HCT116 (cell line): ENCODE measurements around the gene PHPT1. TPM values are rescaled to one million over a fixed set of nuclear protein-coding genes. Genes with fewer than 3 reads are reported as not detected.
"Not testable (repeated sequence)": the region's sequence is repeated elsewhere in the genome, so short reads cannot be mapped to it uniquely, and the experiment has no call there.

Experiments used
- ATAC-seq: fragments of 200-7000 bp; cut with Tn5 transposase; 2 replicates; pipeline ENCODE4 v1.9.1; 2020; ENCODE audit warnings: mild to moderate bottlenecking, moderate library complexity
- BruUV-seq: library from RNA; stranded (reverse); fragments of 400-500 nt; replicated peaks from 2 replicates; lab custom pipeline; 2021; lab: Mats Ljungman, UMichigan
- CTCF ChIA-PET: fragments of 300-600 bp; sonication (Branson Sonifier 250); formaldehyde crosslinking; loops from one replicate; lab custom pipeline; 2021; ENCODE audit warnings: antibody characterized with exemption; lab: Charles Lee
- POLR2A ChIA-PET: fragments of 300-600, 350-600 bp; sonication (Branson Sonifier 250); formaldehyde crosslinking; loops from one replicate; lab custom pipeline; 2021; ENCODE audit warnings: antibody characterized with exemption; lab: Charles Lee
- RAD21 ChIA-PET, 2 experiments: fragments of 300-600 bp; sonication (Branson Sonifier 250); formaldehyde crosslinking; loops; one replicate each; lab custom pipeline; 2023; ENCODE audit warnings: low total read pairs in 2 of 2; ENCODE audit not compliant: uncharacterized antibody in 2 of 2, unreplicated experiment in 2 of 2, low non-redundant PET in 1 of 2; lab: Charles Lee
- DNase-seq: peaks from one replicate; pipeline ENCODE4 v3.0.0-alpha.2; 2010; ENCODE audit warnings: low read depth, low spot score
- H2AFZ ChIP-seq: fragments of 200-600 bp; shearing (Covaris generic), sonication (generic); 2 replicates; pipeline ENCODE4 v1.6.1; 2017; ENCODE audit warnings: low read depth, mixed run types, mixed read lengths, antibody characterized with exemption, low read length; ENCODE audit not compliant: poor library complexity, severe bottlenecking
- H3K27ac ChIP-seq: 2 replicates; pipeline ENCODE4 v1.5.1; 2012; ENCODE audit warnings: low read depth, low read length
- H3K27me3 ChIP-seq: fragments of 200-600 bp; sonication (generic); 2 replicates; pipeline ENCODE4 v1.6.1; 2016; ENCODE audit warnings: mixed run types, low read length, mixed read lengths; ENCODE audit not compliant: insufficient read depth
- H3K36me3 ChIP-seq, 2 experiments: fragments of 200-500 bp in 1 of 2; fragments of 200-600 bp in 1 of 2; sonication (Bioruptor generic) in 1 of 2; sonication (generic) in 1 of 2; 2 replicates each; pipeline versions ENCODE4 v1.5.1 to v1.6.1; 2014 to 2016; ENCODE audit warnings: low read length in 2 of 2, inconsistent platforms in 1 of 2, mixed read lengths in 1 of 2, mixed run types in 1 of 2; ENCODE audit not compliant: insufficient read depth in 2 of 2, control insufficient read depth in 1 of 2
- H3K4me1 ChIP-seq, 2 experiments: fragments of 200-600 bp in 1 of 2; sonication (generic) in 1 of 2; 2 replicates each; pipeline versions ENCODE4 v1.5.1 to v1.6.1; 2012 to 2017; ENCODE audit warnings: low read length in 2 of 2, inconsistent platforms in 1 of 2, mild to moderate bottlenecking in 1 of 2, mixed read lengths in 1 of 2, mixed run types in 1 of 2, moderate library complexity in 1 of 2; ENCODE audit not compliant: insufficient read depth in 2 of 2, control insufficient read depth in 1 of 2
- H3K4me2 ChIP-seq: fragments of 200-600 bp; sonication (generic); 2 replicates; pipeline ENCODE4 v1.6.1; 2017; ENCODE audit warnings: mixed run types, low read length, mixed read lengths
- H3K4me3 ChIP-seq, 2 experiments: fragments of 200-600 bp in 1 of 2; sonication (generic) in 1 of 2; replicated peaks in 1 of 2; 2 replicates each; pipeline ENCODE4 v1.5.1; 2011 to 2016; ENCODE audit warnings: low read length in 2 of 2, control low read depth in 1 of 2, low read depth in 1 of 2, mild to moderate bottlenecking in 1 of 2, mixed read lengths in 1 of 2, mixed run types in 1 of 2
- H3K79me2 ChIP-seq: fragments of 200-600 bp; sonication (generic); 2 replicates; pipeline ENCODE4 v1.6.1; 2017; ENCODE audit warnings: mild to moderate bottlenecking, mixed run types, low read length, moderate library complexity, mixed read lengths; ENCODE audit not compliant: insufficient read depth
- H3K9ac ChIP-seq: fragments of 200-600 bp; sonication (generic); 2 replicates; pipeline ENCODE4 v1.6.1; 2016; ENCODE audit warnings: low read length, mixed read lengths
- H3K9me2 ChIP-seq: fragments of 200-600 bp; sonication (generic), shearing (Covaris generic); 2 replicates; pipeline ENCODE4 v1.6.1; 2017; ENCODE audit warnings: mixed run types, mild to moderate bottlenecking, moderate library complexity; ENCODE audit not compliant: insufficient read depth
- H3K9me3 ChIP-seq, 2 experiments: fragments of 200-500 bp in 1 of 2; fragments of 200-600 bp in 1 of 2; sonication (Bioruptor generic) in 1 of 2; sonication (generic) in 1 of 2; 2 replicates each; pipeline ENCODE4 v1.6.1; 2014 to 2017; ENCODE audit warnings: low read length in 2 of 2, mixed read lengths in 2 of 2, inconsistent platforms in 1 of 2, low read depth in 1 of 2, mild to moderate bottlenecking in 1 of 2, mixed run types in 1 of 2, moderate library complexity in 1 of 2; ENCODE audit not compliant: control insufficient read depth in 1 of 2, insufficient read depth in 1 of 2
- H4K20me1 ChIP-seq: fragments of 200-600 bp; sonication (generic), shearing (Covaris generic); 2 replicates; pipeline ENCODE4 v1.6.1; 2017; ENCODE audit warnings: mixed run types, mild to moderate bottlenecking, moderate library complexity; ENCODE audit not compliant: insufficient read depth
- TCF7L2 ChIP-seq: IDR thresholded peaks from 2 replicates; pipeline ENCODE4 v1.7.0; 2011; ENCODE audit warnings: borderline replicate concordance, inconsistent platforms; ENCODE audit not compliant: insufficient read depth, insufficient read length; ENCODE audit errors: extremely low read depth
- intact Hi-C: fragments of 100-400 bp; cut with micrococcal nuclease; formaldehyde crosslinking; loops from 2 replicates; pipeline ENCODE4 v1.10.0; 2022
- total RNA-seq: library from RNA; stranded (reverse); gene quantifications from one replicate; pipeline ENCODE4 v1.2.1, GENCODE V29; 2021; ENCODE audit not compliant: unreplicated experiment
- TF ChIP-seq, protein P1 (sequence below): IDR thresholded peaks from 2 replicates; pipeline ENCODE4 v1.6.1; 2012; ENCODE audit warnings: low read depth

PHPT1 gene
- total RNA-seq, 1 experiment from 2014 or later: 148 TPM

DNA sequence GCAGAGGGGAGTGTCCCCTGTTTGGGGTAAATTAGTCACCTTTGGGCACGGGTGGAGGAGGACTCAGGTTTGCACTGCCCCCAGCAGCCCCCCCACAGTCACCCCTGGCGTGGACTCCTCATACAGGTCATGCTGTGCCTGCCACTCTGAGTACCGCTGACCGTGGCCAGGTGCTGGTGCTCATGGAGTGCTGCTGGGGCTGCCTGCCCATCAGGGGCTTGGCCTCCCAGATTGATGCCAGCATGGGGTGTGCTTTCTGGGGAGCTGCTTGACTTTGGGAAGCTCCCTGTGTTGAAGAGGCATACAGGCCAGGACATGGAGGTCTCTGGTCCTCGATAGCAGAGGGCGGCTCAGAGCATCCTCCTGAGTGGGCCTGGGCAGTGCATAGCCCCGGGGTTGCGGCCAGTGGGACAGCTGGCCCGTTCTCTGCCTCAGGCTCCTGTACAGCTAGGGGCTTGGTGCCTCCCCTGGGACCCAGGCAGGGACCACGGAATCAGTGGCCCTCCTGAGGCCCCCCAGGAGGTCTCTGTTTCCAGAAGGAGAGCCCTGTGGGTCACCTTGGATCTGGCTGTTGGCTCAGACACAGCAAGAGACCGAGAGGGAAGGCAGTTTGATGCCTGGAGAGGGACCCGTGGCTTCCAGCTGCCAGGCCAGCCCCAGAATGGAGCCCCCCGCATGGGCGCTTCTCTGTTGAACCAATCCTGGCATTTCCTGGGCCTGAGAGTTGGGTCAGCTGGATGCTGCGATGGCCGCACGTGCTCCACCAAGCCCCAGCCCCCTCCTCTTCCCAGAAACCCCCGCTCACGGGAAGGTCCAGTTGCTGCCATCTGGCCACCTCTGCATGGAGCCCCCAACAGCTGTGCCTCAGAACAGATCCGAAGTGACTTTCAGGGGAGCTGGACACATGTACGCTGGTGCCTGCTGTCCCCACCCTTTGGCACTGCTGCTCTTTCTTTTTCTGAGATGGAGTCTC, 13.0 kb upstream of the PHPT1 start (continued):
- TF ChIP-seq, protein P1, sequence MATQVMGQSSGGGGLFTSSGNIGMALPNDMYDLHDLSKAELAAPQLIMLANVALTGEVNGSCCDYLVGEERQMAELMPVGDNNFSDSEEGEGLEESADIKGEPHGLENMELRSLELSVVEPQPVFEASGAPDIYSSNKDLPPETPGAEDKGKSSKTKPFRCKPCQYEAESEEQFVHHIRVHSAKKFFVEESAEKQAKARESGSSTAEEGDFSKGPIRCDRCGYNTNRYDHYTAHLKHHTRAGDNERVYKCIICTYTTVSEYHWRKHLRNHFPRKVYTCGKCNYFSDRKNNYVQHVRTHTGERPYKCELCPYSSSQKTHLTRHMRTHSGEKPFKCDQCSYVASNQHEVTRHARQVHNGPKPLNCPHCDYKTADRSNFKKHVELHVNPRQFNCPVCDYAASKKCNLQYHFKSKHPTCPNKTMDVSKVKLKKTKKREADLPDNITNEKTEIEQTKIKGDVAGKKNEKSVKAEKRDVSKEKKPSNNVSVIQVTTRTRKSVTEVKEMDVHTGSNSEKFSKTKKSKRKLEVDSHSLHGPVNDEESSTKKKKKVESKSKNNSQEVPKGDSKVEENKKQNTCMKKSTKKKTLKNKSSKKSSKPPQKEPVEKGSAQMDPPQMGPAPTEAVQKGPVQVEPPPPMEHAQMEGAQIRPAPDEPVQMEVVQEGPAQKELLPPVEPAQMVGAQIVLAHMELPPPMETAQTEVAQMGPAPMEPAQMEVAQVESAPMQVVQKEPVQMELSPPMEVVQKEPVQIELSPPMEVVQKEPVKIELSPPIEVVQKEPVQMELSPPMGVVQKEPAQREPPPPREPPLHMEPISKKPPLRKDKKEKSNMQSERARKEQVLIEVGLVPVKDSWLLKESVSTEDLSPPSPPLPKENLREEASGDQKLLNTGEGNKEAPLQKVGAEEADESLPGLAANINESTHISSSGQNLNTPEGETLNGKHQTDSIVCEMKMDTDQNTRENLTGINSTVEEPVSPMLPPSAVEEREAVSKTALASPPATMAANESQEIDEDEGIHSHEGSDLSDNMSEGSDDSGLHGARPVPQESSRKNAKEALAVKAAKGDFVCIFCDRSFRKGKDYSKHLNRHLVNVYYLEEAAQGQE: no peak

DNA sequence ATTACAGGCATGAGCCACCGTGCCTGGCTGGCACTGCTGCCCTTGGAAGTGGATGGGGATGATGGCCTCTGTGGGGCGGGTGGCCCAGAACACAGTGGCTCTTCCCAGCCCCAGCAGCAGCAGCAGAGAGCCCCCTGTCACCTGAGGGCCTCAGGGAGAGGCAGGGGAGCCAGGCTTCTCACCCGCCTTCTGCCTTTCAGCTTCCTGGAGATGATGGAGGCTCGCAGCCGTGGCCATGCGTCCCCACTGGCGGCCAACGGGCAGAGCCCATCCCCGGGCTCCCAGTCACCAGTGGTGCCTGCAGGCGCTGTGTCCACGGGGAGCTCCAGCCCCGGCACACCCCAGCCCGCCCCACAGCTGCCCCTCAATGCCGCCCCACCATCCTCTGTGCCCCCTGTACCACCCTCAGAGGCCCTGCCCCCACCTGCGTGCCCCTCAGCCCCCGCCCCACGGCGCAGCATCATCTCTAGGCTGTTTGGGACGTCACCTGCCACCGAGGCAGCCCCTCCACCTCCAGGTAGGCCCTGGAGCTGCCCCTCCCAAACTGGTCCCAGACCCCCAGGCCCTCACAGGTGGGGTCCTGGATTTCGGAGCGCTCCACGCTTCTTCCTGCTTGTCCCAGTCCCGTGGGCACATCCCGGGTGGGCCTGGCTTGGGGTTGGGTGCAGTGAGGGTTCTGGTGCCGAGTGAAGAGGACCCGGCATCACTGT, 11.9 kb upstream of the PHPT1 start:
- POLR2A ChIA-PET: no interaction called here
- Histone ChIP-seq H3K36me3 (0 out of 4 replicates have a peak, but pooled peaks cover 0 to 3% of the 10 kb centered on the region in 2 experiments), H3K79me2 (no peaks in the 10 kb centered on the region), H3K9me2 (no peaks in the 10 kb centered on the region), H3K27me3 (no peaks in the 10 kb centered on the region), H4K20me1 (no peaks in the 10 kb centered on the region), H3K4me1 (peaks cover 21 to 27% of the 10 kb centered on the region in 2 experiments), H2AFZ (no peak overlapping the region), H3K4me2 (no peak overlapping the region), H3K9me3 (no peaks in the 10 kb centered on the region), H3K4me3 (no peak overlapping the region)
- ATAC-seq: no peak
- CTCF ChIA-PET: no interaction called here
- intact Hi-C loops: no loop called here
- BruUV-seq: no TSS peak
- TF ChIP-seq TCF7L2: no peak
- TF ChIP-seq, all 23 proteins: peak for 0
- no peak for DNase-seq
- Histone ChIP-seq H3K27ac (no peak overlapping the region), H3K9ac (no peak overlapping the region)
- RAD21 ChIA-PET: no interaction called here

DNA sequence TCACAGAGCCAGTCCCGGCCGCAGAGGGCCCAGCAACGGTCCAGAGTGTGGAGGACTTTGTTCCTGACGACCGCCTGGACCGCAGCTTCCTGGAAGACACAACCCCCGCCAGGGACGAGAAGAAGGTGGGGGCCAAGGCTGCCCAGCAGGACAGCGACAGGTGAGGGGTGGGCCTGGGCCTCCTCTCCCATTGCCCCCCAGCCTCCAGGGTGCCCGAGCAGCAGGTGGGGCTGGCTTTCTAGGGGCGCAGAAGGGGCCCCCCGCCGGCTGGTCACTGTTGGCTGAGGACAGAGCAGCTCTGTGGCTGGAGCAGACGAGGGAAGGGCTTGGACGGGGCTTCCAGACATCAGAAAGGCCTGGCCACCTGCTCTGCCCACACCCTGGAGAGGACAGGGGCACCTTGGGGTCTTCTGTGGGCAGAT, 11.3 kb upstream of the PHPT1 start:
- H3K27ac ChIP-seq, RAD21 ChIA-PET, H3K9ac ChIP-seq, H3K9me2 ChIP-seq, H2AFZ ChIP-seq, H3K36me3 ChIP-seq, H3K4me2 ChIP-seq, BruUV-seq, CTCF ChIA-PET, H3K4me3 ChIP-seq, POLR2A ChIA-PET, intact Hi-C loops, ATAC-seq, DNase-seq, H3K27me3 ChIP-seq, H4K20me1 ChIP-seq, H3K9me3 ChIP-seq, H3K79me2 ChIP-seq: not testable (repeated sequence)
- H3K4me1 ChIP-seq: peaks cover 21 to 30% of the 10 kb centered on the region in 2 experiments
